Activated naive CD8-positive, alpha-beta T cell treated with anti-CD3 and anti-CD28 coated beads, Interleukin-2, amount 50 U/mL, for 16 hours (primary cell): Measurements from ENCODE around the gene SLC2A2.

Source experiments
- DNase-seq: peaks from one replicate; pipeline ENCODE4 v3.0.0-alpha.2; 2020; ENCODE audit warnings: low read depth, low spot score

SLC2A2 gene

GRCh38 chr3:171026597-171027293 is at the start of gene SLC2A2:
Gene SLC2A2 (minus strand): TSS chr3:171026720. CDS start chr3:171026670, 50 bp downstream.
- no peak for DNase-seq

DNA sequence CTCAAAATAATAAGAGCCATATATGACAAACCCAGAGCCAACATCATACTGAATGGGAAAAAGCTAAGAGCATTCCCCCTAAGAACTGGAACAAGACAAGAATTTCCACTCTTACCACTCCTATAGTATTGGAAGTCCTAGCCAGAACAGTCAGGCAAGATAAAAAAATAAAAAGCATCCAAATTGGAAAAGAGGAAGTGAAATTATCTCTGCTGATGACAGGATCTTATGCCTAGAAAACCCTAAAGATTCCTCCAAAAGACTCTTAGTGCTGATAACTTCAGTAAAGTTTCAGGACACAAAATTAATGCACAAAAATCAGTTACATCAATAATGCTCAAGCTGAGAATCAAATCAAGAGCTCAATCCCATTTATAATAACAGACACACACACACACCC is 45.9 kb upstream of the SLC2A2 start:
- DNase-seq: no peak

- DNase-seq: no peak
Observed at GRCh38 chr3:171068658-171069057, 42.1 kb upstream of the SLC2A2 start.

DNA sequence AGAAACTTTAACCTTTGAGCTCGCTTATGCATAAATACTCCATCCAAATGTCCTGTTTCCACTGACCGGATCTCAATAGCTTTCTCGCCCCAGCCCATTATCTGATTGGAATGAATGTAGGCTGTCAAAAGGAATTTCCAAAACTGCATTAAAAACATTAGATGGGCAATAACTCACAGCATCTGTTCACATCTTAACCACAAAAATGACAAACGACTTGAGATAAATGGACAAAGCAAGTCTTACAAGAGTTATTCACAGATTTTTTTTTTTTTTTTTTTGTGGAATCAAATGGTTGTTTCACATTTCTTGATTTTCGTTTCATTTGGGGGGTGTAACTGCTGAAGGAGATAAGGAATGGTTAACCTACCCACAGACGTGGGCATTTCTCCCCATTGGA is 39.7 kb upstream of the SLC2A2 start:
- no peak for DNase-seq

DNA sequence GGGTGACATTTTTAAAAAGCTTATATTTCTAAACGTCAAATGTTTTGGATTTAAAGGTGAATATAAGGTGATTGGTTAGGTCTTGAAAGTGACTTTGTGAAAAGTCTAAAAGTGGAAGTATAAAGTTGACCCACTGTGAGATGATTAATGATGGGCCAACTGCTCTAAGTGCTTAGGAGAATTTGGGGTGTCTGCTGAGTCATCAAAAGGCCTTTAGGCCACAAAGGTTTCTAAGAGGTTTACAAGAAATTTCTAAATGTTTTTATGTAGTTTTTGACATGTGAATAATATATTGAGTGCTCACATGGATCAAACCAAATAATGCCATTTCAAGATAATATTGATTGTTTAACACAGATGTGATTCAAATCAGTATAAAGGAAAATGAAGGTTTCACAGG is 39.2 kb upstream of the SLC2A2 start:
- no peak for DNase-seq

- DNase-seq: no peak
Observed at GRCh38 chr3:171064461-171064860, 37.9 kb upstream of the SLC2A2 start.

- no peak for DNase-seq
Observed at GRCh38 chr3:171061749-171062148, 35.2 kb upstream of the SLC2A2 start.

DNA sequence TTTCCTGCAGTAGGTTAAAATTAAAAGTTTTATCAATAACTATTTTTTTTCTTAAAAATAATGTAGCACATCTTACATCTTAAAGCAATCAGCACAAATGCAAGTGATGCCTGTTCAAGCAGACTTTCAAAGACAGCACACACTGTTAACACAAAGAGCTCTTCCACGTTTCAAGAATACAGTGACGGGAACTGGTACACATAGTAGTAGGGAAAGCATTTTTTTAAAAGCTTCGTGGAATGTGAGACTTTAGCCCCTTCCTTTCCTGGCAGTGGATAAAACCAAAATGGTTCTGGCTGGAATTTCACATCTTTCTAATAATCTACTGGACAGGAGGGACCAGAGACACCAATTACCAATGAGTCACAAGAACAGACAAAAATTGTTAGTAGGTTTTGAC is 33.5 kb upstream of the SLC2A2 start:
- DNase-seq: no peak

DNA sequence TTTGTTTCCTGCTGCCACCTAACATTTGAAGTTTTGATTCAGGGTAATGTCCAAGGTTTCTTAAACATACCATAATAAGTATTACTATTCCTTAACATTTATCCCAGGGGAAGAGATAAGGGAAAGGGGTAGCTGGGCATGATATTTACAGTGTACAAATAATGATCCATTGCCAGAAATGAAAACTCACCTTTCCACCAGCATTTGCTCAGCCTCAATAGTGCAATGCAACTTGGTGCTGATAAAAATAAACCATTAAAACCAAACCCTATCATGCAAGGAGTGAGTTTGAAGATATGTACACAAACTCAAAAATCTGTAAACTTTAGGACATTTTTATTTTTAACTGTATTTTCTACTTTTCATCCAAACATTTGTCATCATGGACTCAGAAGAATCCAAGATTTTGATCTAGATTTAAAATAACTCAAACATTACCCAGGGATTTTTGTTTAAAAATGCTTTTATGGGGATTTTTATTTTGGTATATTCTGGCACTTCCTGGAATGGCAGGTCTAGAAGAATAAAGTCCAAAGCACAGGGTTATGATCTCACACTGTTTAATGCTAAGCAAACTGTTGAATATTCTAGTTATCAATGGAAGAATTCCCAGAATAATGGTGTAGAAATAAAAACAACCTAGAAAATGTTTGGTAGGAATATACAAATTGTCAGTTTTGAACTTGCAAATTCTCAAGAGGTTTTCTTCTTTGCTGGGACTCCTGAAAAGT is 32.5 kb upstream of the SLC2A2 start:
- no peak for DNase-seq

DNA sequence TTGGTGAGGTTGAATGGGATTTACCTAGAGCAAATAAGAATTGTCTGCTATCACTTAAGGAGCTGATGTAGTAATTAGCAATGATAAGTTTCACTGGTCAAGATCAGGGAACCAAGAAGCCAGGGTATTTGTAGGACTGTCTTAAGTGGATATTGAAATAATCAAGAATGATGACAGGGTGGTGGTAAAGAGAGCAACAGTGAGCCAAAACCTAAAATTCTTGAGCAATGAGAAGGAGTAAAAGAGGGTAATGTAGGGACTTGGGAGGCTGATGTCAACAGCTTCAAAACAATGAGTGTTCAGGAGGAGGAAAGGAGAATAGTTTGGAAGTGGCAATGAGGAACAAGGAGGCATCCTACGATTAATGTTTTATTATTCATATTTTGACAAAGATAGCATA is 31.5 kb upstream of the SLC2A2 start:
- DNase-seq: no peak

DNA sequence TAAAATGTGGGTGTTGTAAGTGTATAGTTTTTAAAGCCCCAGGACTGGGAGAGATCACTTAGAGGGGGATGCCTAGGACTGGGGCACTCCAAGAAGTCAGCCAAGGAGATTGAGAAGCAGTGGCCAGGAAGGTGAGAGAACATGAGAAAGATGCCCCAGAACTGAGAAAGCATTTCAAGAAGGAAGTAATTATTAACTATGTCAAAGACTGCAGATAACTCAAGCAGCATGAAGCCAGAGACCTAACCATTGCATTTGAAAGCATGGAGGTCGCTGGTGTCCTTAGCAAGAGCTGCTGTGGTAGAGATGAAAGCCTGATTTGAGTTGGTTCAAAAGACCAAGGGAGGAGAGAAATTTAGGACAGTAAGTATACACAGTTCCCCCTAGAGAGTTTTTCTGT is 30.6 kb upstream of the SLC2A2 start:
- no peak for DNase-seq

DNA sequence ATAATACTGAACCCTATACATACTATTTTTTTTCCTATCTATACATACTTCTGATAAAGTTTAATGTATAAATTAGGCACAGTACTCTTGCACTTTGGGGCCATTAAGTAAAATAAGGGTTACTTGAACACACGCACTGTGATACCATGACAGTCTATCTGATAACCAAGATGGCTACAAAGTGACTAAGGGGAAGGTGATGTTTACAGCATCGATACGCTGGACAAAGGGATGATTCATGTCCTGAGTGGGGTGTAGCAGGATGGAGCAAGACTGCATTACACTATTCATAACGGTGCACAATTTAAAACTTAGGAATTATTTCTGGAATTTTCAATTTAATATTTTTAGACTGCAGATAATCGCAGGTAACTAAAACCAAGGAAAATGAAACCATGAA is 30.0 kb upstream of the SLC2A2 start:
- DNase-seq: no peak

GRCh38 chr3:171055336-171056178 is 29.0 kb upstream of the SLC2A2 start:
- DNase-seq: no peak

- no peak for DNase-seq
Observed at GRCh38 chr3:171054921-171055320, 28.4 kb upstream of the SLC2A2 start.

GRCh38 chr3:171054231-171054630 is 27.7 kb upstream of the SLC2A2 start:
- no peak for DNase-seq

GRCh38 chr3:171049861-171050444 is 23.4 kb upstream of the SLC2A2 start:
- no peak for DNase-seq

DNA sequence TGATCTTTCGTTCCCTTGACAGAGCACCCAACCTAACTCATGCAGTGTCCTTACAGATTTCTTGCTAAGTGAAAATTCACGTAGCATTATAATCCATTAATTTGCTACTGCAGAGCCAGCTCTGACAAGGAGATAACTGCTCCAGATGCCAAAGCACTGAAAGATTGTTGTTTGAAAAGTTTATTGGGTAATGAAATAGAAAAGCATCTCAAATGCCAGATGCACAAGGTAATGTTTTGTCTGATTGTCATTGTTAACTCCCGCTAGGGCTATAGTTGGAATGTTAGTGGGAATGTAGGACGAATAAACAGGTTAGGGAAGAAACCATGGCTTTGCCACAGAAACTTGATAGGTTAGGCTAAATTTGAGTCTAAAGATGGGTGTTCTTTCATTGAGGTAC is 20.2 kb upstream of the SLC2A2 start:
- DNase-seq: no peak

DNA sequence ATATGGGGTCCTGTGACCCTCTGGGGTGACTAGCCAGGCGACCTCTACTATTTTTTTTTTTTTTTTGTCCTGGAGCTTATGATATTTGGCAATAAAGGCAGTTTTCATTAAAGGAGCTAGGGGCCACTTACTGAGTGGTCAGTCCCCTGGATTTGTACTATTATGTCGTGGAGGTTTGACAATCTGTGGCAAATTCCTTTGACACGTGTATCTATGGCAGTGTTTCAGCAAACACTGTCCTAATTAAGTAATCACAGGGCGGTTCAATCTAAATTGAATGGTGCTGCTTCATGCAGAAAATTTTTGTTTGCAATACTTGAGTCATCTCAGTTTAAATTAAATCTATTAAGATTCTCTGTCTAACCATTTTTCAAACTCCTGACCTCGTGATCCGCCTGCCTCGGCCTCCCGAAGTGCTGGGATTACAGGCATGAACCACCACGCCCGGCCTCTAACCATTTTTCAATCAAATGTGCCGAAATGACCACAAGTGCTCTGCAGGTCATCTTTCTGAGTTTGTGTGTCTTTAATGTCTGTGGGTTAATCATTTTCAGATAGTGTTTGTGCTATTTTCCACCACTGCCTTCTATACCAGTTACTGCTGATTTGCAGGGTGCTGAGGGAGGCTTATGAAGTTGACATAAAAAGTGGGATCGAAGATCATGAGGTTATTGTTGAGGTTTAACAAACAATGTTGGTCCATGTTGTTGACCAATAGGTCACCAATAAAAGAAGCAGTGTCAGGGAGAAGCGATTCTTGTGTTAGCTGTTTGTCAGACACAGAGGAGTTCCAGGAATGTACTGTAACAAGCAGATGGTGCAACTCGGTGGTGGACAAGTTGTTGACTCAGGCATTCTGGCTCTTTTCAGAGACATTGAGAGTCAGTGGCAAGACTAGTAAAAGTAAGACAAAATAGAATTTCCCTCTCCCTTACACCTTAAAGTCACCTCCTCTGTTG is 18.6 kb upstream of the SLC2A2 start:
- no peak for DNase-seq

DNA sequence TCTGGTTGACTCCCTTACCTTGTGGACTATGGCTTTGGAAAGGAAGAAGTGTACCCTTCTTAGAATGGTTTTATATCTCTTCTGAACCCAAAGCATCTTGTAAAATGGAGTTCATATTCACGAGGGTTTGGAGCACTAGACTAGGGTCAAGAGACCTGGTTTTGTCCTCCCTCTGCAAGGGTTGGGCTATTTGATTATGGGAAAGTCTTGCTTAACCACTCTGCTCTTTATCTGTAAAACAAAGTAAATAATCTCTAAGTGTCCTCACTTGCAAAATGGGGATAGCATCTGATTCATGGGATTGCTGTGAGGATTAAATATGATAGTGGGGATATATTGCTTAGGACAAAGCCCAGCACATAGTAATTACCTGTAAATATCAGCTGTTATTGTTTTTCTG is 17.9 kb upstream of the SLC2A2 start:
- no peak for DNase-seq

DNA sequence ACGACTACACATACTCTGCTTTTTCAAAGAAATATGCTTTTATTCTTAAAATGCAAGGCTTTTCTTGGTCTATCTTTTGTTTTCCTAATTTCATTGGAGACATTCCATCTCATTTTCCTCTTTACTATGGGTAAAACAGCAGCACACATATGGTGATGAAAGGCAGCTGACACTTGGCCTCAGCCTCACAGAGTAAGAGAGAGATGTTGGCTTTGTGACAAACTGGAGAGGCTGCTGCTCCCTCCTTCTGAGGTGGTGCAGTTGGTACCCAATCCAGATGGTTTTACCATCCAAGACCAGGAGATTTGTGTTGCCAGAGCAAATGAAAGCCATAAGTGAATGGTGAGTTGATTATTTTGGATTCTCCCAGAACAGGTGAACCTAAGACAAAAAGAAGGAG is 13.2 kb upstream of the SLC2A2 start:
- no peak for DNase-seq

DNA sequence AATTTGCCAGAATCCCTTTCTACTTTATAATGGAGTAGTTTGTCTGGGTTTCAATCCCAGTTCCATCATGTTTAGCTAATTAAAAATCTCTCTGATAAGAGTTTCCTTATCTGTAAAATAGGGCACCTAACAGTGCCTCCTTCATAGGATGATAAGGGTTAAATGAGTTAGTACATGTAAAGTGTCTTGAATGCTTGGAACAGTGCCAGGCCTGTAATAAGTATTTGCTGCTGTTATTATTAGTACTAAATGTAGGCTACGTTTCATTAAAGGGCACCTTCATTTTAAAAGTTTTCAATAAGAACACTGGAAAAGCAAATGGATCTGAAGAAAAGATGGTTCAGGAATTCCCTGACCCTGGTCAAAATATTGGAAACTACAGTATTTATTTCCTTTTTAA is 11.8 kb upstream of the SLC2A2 start:
- DNase-seq: no peak
